ENCODE measurements around the gene MICU2. TPM values are rescaled to one million over a fixed set of nuclear protein-coding genes. Genes with fewer than 3 reads are reported as not detected.

MICU2 gene
- total RNA-seq, 2 donors from 2014 or later, result 53.7 to 73.6 TPM

- Histone ChIP-seq H3K9me3 (no peaks in the 10 kb centered on the region), H3K27ac (no peak overlapping the region), H3K4me1 (no peaks in the 10 kb centered on the region), H3K27me3 (no peaks in the 10 kb centered on the region), H3K4me3 (no peak overlapping the region), H3K36me3 (no peaks in the 10 kb centered on the region)
- no peak for DNase-seq (ENCODE audit: low spot score)
- TF ChIP-seq, protein P1, sequence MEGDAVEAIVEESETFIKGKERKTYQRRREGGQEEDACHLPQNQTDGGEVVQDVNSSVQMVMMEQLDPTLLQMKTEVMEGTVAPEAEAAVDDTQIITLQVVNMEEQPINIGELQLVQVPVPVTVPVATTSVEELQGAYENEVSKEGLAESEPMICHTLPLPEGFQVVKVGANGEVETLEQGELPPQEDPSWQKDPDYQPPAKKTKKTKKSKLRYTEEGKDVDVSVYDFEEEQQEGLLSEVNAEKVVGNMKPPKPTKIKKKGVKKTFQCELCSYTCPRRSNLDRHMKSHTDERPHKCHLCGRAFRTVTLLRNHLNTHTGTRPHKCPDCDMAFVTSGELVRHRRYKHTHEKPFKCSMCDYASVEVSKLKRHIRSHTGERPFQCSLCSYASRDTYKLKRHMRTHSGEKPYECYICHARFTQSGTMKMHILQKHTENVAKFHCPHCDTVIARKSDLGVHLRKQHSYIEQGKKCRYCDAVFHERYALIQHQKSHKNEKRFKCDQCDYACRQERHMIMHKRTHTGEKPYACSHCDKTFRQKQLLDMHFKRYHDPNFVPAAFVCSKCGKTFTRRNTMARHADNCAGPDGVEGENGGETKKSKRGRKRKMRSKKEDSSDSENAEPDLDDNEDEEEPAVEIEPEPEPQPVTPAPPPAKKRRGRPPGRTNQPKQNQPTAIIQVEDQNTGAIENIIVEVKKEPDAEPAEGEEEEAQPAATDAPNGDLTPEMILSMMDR (IDR thresholded peaks at IDR 0.05), result no peak
Observed at GRCh38 chr13:21445759-21446158, 158.2 kb downstream of the MICU2 start.

DNA sequence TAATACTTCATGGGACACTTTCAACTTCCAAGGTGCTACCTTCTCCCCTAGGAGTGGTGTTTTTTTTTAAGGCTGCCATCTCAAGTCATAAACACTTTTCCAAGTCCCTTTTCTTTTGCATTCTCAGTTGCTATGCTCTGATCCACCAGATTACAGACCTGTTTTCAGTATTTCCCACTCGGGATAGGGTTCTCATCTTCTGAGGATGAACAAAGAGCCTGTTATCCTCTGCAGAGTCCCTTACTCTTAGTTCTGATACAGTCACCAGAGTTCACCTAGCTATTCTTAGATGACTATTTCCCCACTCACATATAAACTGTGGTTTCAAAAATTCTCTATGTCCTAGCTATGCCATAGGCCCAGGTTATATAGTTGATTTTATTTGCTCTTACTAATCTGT is 160.8 kb downstream of the MICU2 start:
- H3K4me3 ChIP-seq, result no peak overlapping the region
- no peaks in the 10 kb centered on the region for H3K27me3 ChIP-seq
- no peaks in the 10 kb centered on the region for H3K36me3 ChIP-seq
- no peak overlapping the region for H3K27ac ChIP-seq
- TF ChIP-seq, protein P1 (IDR thresholded peaks at IDR 0.05), result no peak
- H3K9me3 ChIP-seq, result peaks cover 0 to 5% of the 10 kb centered on the region in 2 donors
- no peaks in the 10 kb centered on the region for H3K4me1 ChIP-seq
- no peak for DNase-seq (ENCODE audit: low spot score)

Other genes with a start within 250 kb of the MICU2 start
- gene ZDHHC20, start 144.9 kb downstream of the MICU2 start, total RNA-seq, result 10 to 100 TPM; 19.7 to 26.5 TPM
- 1 to 10 TPM; 3.2 to 5.9 TPM for gene FGF9, start 66.9 kb upstream of the MICU2 start, total RNA-seq